ENCODE data around the gene TXNRD1. TPM values are rescaled to one million over a fixed set of nuclear protein-coding genes. Genes with fewer than 3 reads are reported as not detected.

TXNRD1 gene
- total RNA-seq, 1 experiment from 2014 or later = 327 TPM

- Histone ChIP-seq H2AFZ (ENCODE audit: low read depth, low read length, poor library complexity, severe bottlenecking) (peak overlapping the region; percentile 67), H3K4me3 (replicated peaks in 1 of 2; ENCODE audit: low read depth in 1 of 2, low read length in 2 of 2) (peak overlapping the region in 1 of 2 experiments; percentile 4; a peak in 1 of 4 replicates), H3K9me3 (ENCODE audit: control insufficient read depth in 1 of 2, insufficient read depth in 1 of 2, low read depth in 1 of 2, low read length in 2 of 2) (no peaks in the 10 kb centered on the region), H3K36me3 (ENCODE audit: control insufficient read depth in 1 of 2, insufficient read depth in 2 of 2, low read length in 2 of 2) (no peaks in the 10 kb centered on the region), H3K27me3 (ENCODE audit: insufficient read depth, low read length) (no peaks in the 10 kb centered on the region), H4K20me1 (ENCODE audit: insufficient read depth) (no peaks in the 10 kb centered on the region), H3K9me2 (ENCODE audit: insufficient read depth) (no peaks in the 10 kb centered on the region), H3K4me2 (ENCODE audit: low read length) (peak overlapping the region; percentile 44), H3K9ac (ENCODE audit: low read length) (0 out of 2 replicates have a peak overlapping the region, but pooled peaks have one; percentile 8), H3K79me2 (ENCODE audit: insufficient read depth, low read length) (no peaks in the 10 kb centered on the region), H3K27ac (ENCODE audit: low read depth, low read length) (no peak overlapping the region), H3K4me1 (ENCODE audit: control insufficient read depth in 1 of 2, insufficient read depth in 2 of 2, low read length in 2 of 2) (peaks cover 47 to 58% of the 10 kb centered on the region in 2 experiments)
- no TSS peak for BruUV-seq (replicated peaks)
- no peak for ATAC-seq
- intact Hi-C loops (cut with micrococcal nuclease) = loop anchor here (5.0 kb wide), 1 partner anchor 34 kb away; no protein-coding TSS in a partner anchor
- TF ChIP-seq TCF7L2 (IDR thresholded peaks at IDR 0.05; ENCODE audit: borderline replicate concordance, extremely low read depth, insufficient read depth, insufficient read length) (no peak), YY1 (IDR thresholded peaks at IDR 0.05; ENCODE audit: extremely low read depth, insufficient replicate concordance, low read depth, low read length) (no peak), SP1 (IDR thresholded peaks at IDR 0.05; ENCODE audit: low read depth) (no peak), SIN3A (IDR thresholded peaks at IDR 0.05; ENCODE audit: low read depth) (no peak), POLR2A (IDR thresholded peaks at IDR 0.05; ENCODE audit: borderline replicate concordance, extremely low read depth, insufficient read depth, insufficient read length) (no peak), ATF3 (IDR thresholded peaks at IDR 0.05) (no peak)
- no peak for DNase-seq (ENCODE audit: low read depth, low spot score)
- ChIA-PET POLR2A (interaction anchor here (1.0 to 1.8 kb wide), 7 partner anchors 20 to 67 kb away, joined by 3 to 6 read pairs (median 4); no protein-coding TSS in a partner anchor), RAD21 (ENCODE audit: low non-redundant PET in 1 of 2, low total read pairs in 2 of 2, uncharacterized antibody in 2 of 2, unreplicated experiment in 2 of 2) (no interaction called here), CTCF (no interaction called here)
These were observed 8.1 kb downstream of the TXNRD1 start for GRCh38 chr12:104223712-104224111.

DNA sequence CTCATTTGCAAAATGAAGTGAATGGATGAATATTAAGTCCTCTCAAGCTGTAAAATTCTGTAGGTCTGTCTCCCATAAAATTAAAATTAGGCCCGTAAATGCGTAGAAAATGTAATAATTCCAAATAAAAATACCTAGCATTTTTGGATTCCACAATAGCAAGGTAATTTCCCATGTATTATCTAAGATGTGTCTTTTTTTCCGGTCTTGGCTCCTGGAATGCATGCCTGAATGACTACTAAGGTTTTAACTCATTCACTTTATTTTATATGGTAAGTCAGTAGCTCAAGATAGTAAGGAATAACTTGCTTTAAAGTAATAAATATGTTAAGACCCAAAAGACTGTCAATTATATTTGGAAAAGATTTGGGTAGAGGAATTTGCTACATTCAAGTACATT is 11.1 kb downstream of the TXNRD1 start:
- H2AFZ ChIP-seq (ENCODE audit: low read depth, low read length, poor library complexity, severe bottlenecking) = no peak overlapping the region
- no peaks in the 10 kb centered on the region for H4K20me1 ChIP-seq (ENCODE audit: insufficient read depth)
- no peak for ATAC-seq
- intact Hi-C loops (cut with micrococcal nuclease) = no loop called here
- H3K79me2 ChIP-seq (ENCODE audit: insufficient read depth, low read length) = no peaks in the 10 kb centered on the region
- ChIA-PET POLR2A (no interaction called here), CTCF (no interaction called here), RAD21 (ENCODE audit: low non-redundant PET in 1 of 2, low total read pairs in 2 of 2, uncharacterized antibody in 2 of 2, unreplicated experiment in 2 of 2) (no interaction called here)
- no peak for DNase-seq (ENCODE audit: low read depth, low spot score)
- no peak overlapping the region for H3K4me3 ChIP-seq (replicated peaks in 1 of 2; ENCODE audit: low read depth in 1 of 2, low read length in 2 of 2)
- no peak overlapping the region for H3K4me2 ChIP-seq (ENCODE audit: low read length)
- peaks cover 25 to 28% of the 10 kb centered on the region in 2 experiments for H3K4me1 ChIP-seq (ENCODE audit: control insufficient read depth in 1 of 2, insufficient read depth in 2 of 2, low read length in 2 of 2)
- BruUV-seq (replicated peaks) = no TSS peak
- no peaks in the 10 kb centered on the region for H3K9me3 ChIP-seq (ENCODE audit: control insufficient read depth in 1 of 2, insufficient read depth in 1 of 2, low read depth in 1 of 2, low read length in 2 of 2)
- H3K27me3 ChIP-seq (ENCODE audit: insufficient read depth, low read length) = no peaks in the 10 kb centered on the region
- no peak overlapping the region for H3K9ac ChIP-seq (ENCODE audit: low read length)
- H3K36me3 ChIP-seq (ENCODE audit: control insufficient read depth in 1 of 2, insufficient read depth in 2 of 2, low read length in 2 of 2) = no peaks in the 10 kb centered on the region
- TF ChIP-seq EZH2 (IDR thresholded peaks at IDR 0.05) (no peak), ZNF274 (IDR thresholded peaks at IDR 0.05; ENCODE audit: low read depth, low read length) (no peak), EGR1 (IDR thresholded peaks at IDR 0.05; ENCODE audit: low read depth) (no peak), SIN3A (IDR thresholded peaks at IDR 0.05; ENCODE audit: low read depth) (no peak), JUND (IDR thresholded peaks at IDR 0.05) (no peak), SP1 (IDR thresholded peaks at IDR 0.05; ENCODE audit: low read depth) (no peak), RAD21 (IDR thresholded peaks at IDR 0.05; ENCODE audit: low read depth) (no peak), POLR2AphosphoS5 (IDR thresholded peaks at IDR 0.05; ENCODE audit: low read depth, low read length) (no peak), CTCF (IDR thresholded peaks at IDR 0.05 in 2 of 3, conservative IDR thresholded peaks at IDR 0.05 in 1 of 3; ENCODE audit: borderline replicate concordance in 1 of 3, insufficient read depth in 1 of 3, low read depth in 2 of 3, low read length in 2 of 3) (no peak), TCF7L2 (IDR thresholded peaks at IDR 0.05; ENCODE audit: borderline replicate concordance, extremely low read depth, insufficient read depth, insufficient read length) (no peak), YY1 (IDR thresholded peaks at IDR 0.05; ENCODE audit: extremely low read depth, insufficient replicate concordance, low read depth, low read length) (no peak), FOSL1 (IDR thresholded peaks at IDR 0.05; ENCODE audit: low read depth) (no peak)
- TF ChIP-seq, protein P1, sequence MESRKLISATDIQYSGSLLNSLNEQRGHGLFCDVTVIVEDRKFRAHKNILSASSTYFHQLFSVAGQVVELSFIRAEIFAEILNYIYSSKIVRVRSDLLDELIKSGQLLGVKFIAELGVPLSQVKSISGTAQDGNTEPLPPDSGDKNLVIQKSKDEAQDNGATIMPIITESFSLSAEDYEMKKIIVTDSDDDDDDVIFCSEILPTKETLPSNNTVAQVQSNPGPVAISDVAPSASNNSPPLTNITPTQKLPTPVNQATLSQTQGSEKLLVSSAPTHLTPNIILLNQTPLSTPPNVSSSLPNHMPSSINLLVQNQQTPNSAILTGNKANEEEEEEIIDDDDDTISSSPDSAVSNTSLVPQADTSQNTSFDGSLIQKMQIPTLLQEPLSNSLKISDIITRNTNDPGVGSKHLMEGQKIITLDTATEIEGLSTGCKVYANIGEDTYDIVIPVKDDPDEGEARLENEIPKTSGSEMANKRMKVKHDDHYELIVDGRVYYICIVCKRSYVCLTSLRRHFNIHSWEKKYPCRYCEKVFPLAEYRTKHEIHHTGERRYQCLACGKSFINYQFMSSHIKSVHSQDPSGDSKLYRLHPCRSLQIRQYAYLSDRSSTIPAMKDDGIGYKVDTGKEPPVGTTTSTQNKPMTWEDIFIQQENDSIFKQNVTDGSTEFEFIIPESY (IDR thresholded peaks at IDR 0.05; ENCODE audit: extremely low read depth, insufficient replicate concordance, low read length) = no peak
- H3K9me2 ChIP-seq (ENCODE audit: insufficient read depth) = no peaks in the 10 kb centered on the region
- no peak overlapping the region for H3K27ac ChIP-seq (ENCODE audit: low read depth, low read length)
